HEK293T (cell line): Measurements from ENCODE around the gene HCRT.

Experiments used
- BHLHE40 ChIP-seq: fragments of 450-650 bp; IDR thresholded peaks from 2 replicates; pipeline ENCODE4 v1.6.1; 2016; ENCODE audit warnings: mild to moderate bottlenecking, moderate library complexity, borderline replicate concordance
- FOXA1 ChIP-seq: fragments of 450-650 bp; IDR thresholded peaks from 2 replicates; pipeline ENCODE4 v1.6.1; 2016; ENCODE audit warnings: mild to moderate bottlenecking
- FOXK2 ChIP-seq: fragments of 450-650 bp; IDR thresholded peaks from 2 replicates; pipeline ENCODE4 v1.6.1; 2016; ENCODE audit warnings: mild to moderate bottlenecking
- FOXM1 ChIP-seq: fragments of 450-650 bp; IDR thresholded peaks from 2 replicates; pipeline ENCODE4 v1.6.1; 2017; ENCODE audit warnings: mild to moderate bottlenecking, borderline replicate concordance
- PKNOX1 ChIP-seq: fragments of 450-650 bp; IDR thresholded peaks from 2 replicates; pipeline ENCODE4 v1.6.1; 2016

- TF ChIP-seq FOXA1 (no peak), PKNOX1 (no peak), FOXM1 (no peak), BHLHE40 (no peak), FOXK2 (no peak)
Measured at GRCh38 chr17:42210046-42210445, 24.8 kb upstream of the HCRT start.
